ENCODE measurements around the gene RRAD.
A peak's percentile ranks its signal among the peaks of the same experiment; 100 is the strongest.

Gene RRAD

GRCh38 chr16:66910175-66910940 is 15.0 kb downstream of the RRAD start:
- no peak for DNase-seq
- TF ChIP-seq GATA1 (IDR thresholded peaks at IDR 0.05; ENCODE audit: low read depth, low read length) (no peak), POLR2A (IDR thresholded peaks at IDR 0.05; ENCODE audit: low read length) (no peak)

GRCh38 chr16:66908762-66909559 is 16.4 kb downstream of the RRAD start:
- TF ChIP-seq POLR2A (IDR thresholded peaks at IDR 0.05; ENCODE audit: low read length) (no peak), GATA1 (IDR thresholded peaks at IDR 0.05; ENCODE audit: low read depth, low read length) (no peak)
- DNase-seq = no peak

- TF ChIP-seq POLR2A (IDR thresholded peaks at IDR 0.05; ENCODE audit: low read length) (no peak), GATA1 (IDR thresholded peaks at IDR 0.05; ENCODE audit: low read depth, low read length) (no peak)
- DNase-seq = no peak
These were observed 17.2 kb downstream of the RRAD start for GRCh38 chr16:66908116-66908515.

- no peak for DNase-seq
- TF ChIP-seq POLR2A (IDR thresholded peaks at IDR 0.05; ENCODE audit: low read length) = no peak
These were observed 18.2 kb downstream of the RRAD start for GRCh38 chr16:66906916-66907836.

- peak; percentile 93 to 95 for DNase-seq
- TF ChIP-seq GATA1 (IDR thresholded peaks at IDR 0.05; ENCODE audit: low read depth, low read length) (no peak), POLR2A (IDR thresholded peaks at IDR 0.05; ENCODE audit: low read length) (peak; percentile 34)
These were observed 19.4 kb downstream of the RRAD start for GRCh38 chr16:66905633-66906539.

- DNase-seq = no peak
- TF ChIP-seq GATA1 (IDR thresholded peaks at IDR 0.05; ENCODE audit: low read depth, low read length) (no peak), POLR2A (IDR thresholded peaks at IDR 0.05; ENCODE audit: low read length) (no peak)
These were observed 20.3 kb downstream of the RRAD start for GRCh38 chr16:66904846-66905632.

- TF ChIP-seq GATA1 (IDR thresholded peaks at IDR 0.05; ENCODE audit: low read depth, low read length) (no peak), POLR2A (IDR thresholded peaks at IDR 0.05; ENCODE audit: low read length) (no peak)
- no peak for DNase-seq
These were observed 20.9 kb downstream of the RRAD start for GRCh38 chr16:66904428-66904845.

GRCh38 chr16:66903544-66904427 is 21.5 kb downstream of the RRAD start:
- peak; percentile 70 for TF ChIP-seq POLR2A (IDR thresholded peaks at IDR 0.05; ENCODE audit: low read length)
- TF ChIP-seq GATA1 (IDR thresholded peaks at IDR 0.05; ENCODE audit: low read depth, low read length) = no peak
- peak; percentile 57 to 69 for DNase-seq

- TF ChIP-seq GATA1 (IDR thresholded peaks at IDR 0.05; ENCODE audit: low read depth, low read length) (no peak), POLR2A (IDR thresholded peaks at IDR 0.05; ENCODE audit: low read length) (no peak)
- DNase-seq = peak in 1 of 2 experiments; percentile 58
These were observed 22.4 kb downstream of the RRAD start for GRCh38 chr16:66902648-66903543.

- no peak for DNase-seq
- no peak for TF ChIP-seq POLR2A (IDR thresholded peaks at IDR 0.05; ENCODE audit: low read length)
- no peak for TF ChIP-seq GATA1 (IDR thresholded peaks at IDR 0.05; ENCODE audit: low read depth, low read length)
These were observed 23.7 kb downstream of the RRAD start for GRCh38 chr16:66901626-66902025.

All from erythroblast (primary cell).